SU-DHL-6 (cell line): ENCODE results near the gene UBE2E2.

Experiments used
- H2AFZ ChIP-seq: fragments of 200-600 bp; sonication (generic); 2 replicates; pipeline ENCODE4 v1.6.1; 2014; ENCODE audit warnings: low read depth, mild to moderate bottlenecking, moderate library complexity, mixed read lengths, antibody characterized with exemption, low read length; ENCODE audit not compliant: severe bottlenecking
- H3F3A ChIP-seq: fragments of 200-600 bp; shearing (Covaris generic); 2 replicates; pipeline ENCODE4 v1.6.0; 2016; ENCODE audit warnings: antibody characterized with exemption, mild to moderate bottlenecking; ENCODE audit not compliant: insufficient read depth
- H3K27ac ChIP-seq: fragments of 200-600 bp; sonication (generic); 2 replicates; pipeline ENCODE4 v1.5.1; 2016; ENCODE audit warnings: low read depth, mild to moderate bottlenecking, low read length, moderate library complexity, mixed read lengths
- H3K27me3 ChIP-seq: fragments of 200-600 bp; sonication (generic), shearing (Covaris generic); 2 replicates; pipeline ENCODE4 v1.6.0; 2014; ENCODE audit warnings: mild to moderate bottlenecking, low read length
- H3K36me3 ChIP-seq: fragments of 200-600 bp; sonication (generic); 2 replicates; pipeline ENCODE4 v1.6.1; 2014; ENCODE audit warnings: mild to moderate bottlenecking, low read length, mixed read lengths
- H3K4me2 ChIP-seq: fragments of 300-600, 200-600 bp; shearing (Covaris generic), sonication (generic); 2 replicates; pipeline ENCODE4 v1.6.0; 2014; ENCODE audit warnings: low read length, low read depth, mild to moderate bottlenecking; ENCODE audit not compliant: poor library complexity, severe bottlenecking
- H3K4me3 ChIP-seq: fragments of 200-600 bp; sonication (generic); 2 replicates; pipeline ENCODE4 v1.5.1; 2014; ENCODE audit warnings: antibody characterized with exemption, low read length, mild to moderate bottlenecking, mixed read lengths; ENCODE audit not compliant: insufficient read depth, poor library complexity, severe bottlenecking
- H3K79me2 ChIP-seq: fragments of 200-600 bp; sonication (generic); 2 replicates; pipeline ENCODE4 v1.6.1; 2014; ENCODE audit warnings: mild to moderate bottlenecking, low read length, moderate library complexity; ENCODE audit not compliant: insufficient read depth
- H3K9ac ChIP-seq: fragments of 200-600 bp; sonication (generic); 2 replicates; pipeline ENCODE4 v1.7.0; 2014; ENCODE audit warnings: mild to moderate bottlenecking, low read length
- H3K9me2 ChIP-seq: fragments of 200-600 bp; sonication (generic); replicated peaks from 2 replicates; pipeline ENCODE4 v1.6.1; 2014; ENCODE audit warnings: low read length; ENCODE audit not compliant: insufficient read depth
- H3K9me3 ChIP-seq: fragments of 200-600 bp; sonication (generic); 2 replicates; pipeline ENCODE4 v1.6.1; 2014; ENCODE audit warnings: low read length, mixed read lengths; ENCODE audit not compliant: insufficient read depth
- H4K20me1 ChIP-seq: fragments of 200-600 bp; sonication (generic); 2 replicates; pipeline ENCODE4 v1.6.1; 2014; ENCODE audit warnings: low read depth, mild to moderate bottlenecking, antibody characterized with exemption, low read length, moderate library complexity, mixed read lengths
- CTCF ChIP-seq: fragments of 200-600 bp; sonication (generic); IDR thresholded peaks from one replicate; pipeline ENCODE4 v1.5.1; 2017; ENCODE audit warnings: antibody characterized with exemption, mild to moderate bottlenecking, low read length, moderate library complexity; ENCODE audit not compliant: insufficient read depth, poor library complexity, severe bottlenecking
- EZH2phosphoT487 ChIP-seq: fragments of 200-600 bp; sonication (generic), shearing (Covaris generic); conservative IDR thresholded peaks from 2 replicates; pipeline ENCODE4 v1.6.1; 2018; ENCODE audit warnings: mild to moderate bottlenecking, antibody characterized with exemption, low read length, moderate library complexity, mixed read lengths

The UBE2E2 gene

DNA sequence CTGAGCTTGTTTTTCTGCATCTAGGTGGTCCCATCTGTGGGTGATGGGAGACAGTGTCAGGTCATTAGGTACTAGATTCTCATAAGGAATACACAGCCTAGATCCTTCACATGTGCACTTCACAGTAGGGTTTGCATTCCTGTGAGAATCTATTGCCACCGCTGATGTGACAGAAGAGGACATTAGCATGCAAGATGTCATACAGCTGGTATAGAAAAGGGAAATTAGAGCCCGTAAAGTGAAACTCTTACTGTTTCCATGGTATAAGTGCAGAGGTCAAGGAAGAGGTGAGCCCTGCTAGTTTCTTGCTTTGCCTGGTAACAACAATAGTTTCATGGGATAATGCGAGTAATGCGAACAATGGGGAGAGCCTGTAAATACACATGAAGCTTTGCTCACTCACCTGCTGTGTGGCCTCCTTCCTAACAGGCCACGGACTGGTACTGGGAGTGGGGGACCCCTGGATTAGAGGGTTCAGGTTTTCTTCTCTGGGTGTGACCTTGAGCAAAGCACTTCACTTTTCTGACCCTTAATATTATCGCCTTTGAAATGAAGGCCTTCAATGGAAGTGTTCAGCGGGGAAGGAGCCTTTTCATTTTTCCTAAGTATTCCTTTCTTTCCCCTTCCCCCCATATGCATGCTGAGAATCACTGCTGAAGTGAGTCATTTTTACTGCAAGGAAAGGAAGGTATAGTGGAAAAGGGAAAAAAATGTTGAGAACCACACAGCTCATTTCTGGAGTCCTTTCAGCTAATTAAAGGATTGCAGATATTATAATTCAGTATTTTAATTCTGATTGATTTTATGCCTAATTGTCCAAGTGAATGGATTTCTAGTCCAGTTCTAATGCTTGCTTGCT lies 286.4 kb downstream of the UBE2E2 start:
- no peaks in the 10 kb centered on the region for H3K27me3 ChIP-seq
- no peak for TF ChIP-seq EZH2phosphoT487
- no peak for TF ChIP-seq CTCF

GRCh38 chr3:23490459-23490858 lies 287.3 kb downstream of the UBE2E2 start:
- Histone ChIP-seq H4K20me1 (no peaks in the 10 kb centered on the region; the same call in 1 of the 2 replicates), H3K36me3 (no peaks in the 10 kb centered on the region), H3K4me3 (no peak overlapping the region), H3K79me2 (no peaks in the 10 kb centered on the region), H3F3A (no peaks in the 10 kb centered on the region), H3K9ac (no peak overlapping the region), H3K27me3 (no peaks in the 10 kb centered on the region), H3K9me3 (peaks cover 16% of the 10 kb centered on the region; the same call in 1 of the 2 replicates), H2AFZ (no peak overlapping the region), H3K27ac (no peak overlapping the region), H3K9me2 (no peaks in the 10 kb centered on the region), H3K4me2 (no peak overlapping the region)
- TF ChIP-seq EZH2phosphoT487 (no peak), CTCF (no peak)

More for the DNA sequence above, 286.4 kb downstream of the UBE2E2 start:
- H3K36me3 ChIP-seq: no peaks in the 10 kb centered on the region
- H2AFZ ChIP-seq: no peak overlapping the region
- no peaks in the 10 kb centered on the region for H3K79me2 ChIP-seq
- no peak overlapping the region for H3K4me2 ChIP-seq
- H3K27ac ChIP-seq: no peak overlapping the region
- no peaks in the 10 kb centered on the region for H3F3A ChIP-seq
- no peak overlapping the region for H3K9ac ChIP-seq
- H3K9me3 ChIP-seq: peaks cover 16% of the 10 kb centered on the region; the same call in 1 of the 2 replicates
- H4K20me1 ChIP-seq: no peaks in the 10 kb centered on the region; the same call in 1 of the 2 replicates
- no peak overlapping the region for H3K4me3 ChIP-seq
- no peaks in the 10 kb centered on the region for H3K9me2 ChIP-seq

DNA sequence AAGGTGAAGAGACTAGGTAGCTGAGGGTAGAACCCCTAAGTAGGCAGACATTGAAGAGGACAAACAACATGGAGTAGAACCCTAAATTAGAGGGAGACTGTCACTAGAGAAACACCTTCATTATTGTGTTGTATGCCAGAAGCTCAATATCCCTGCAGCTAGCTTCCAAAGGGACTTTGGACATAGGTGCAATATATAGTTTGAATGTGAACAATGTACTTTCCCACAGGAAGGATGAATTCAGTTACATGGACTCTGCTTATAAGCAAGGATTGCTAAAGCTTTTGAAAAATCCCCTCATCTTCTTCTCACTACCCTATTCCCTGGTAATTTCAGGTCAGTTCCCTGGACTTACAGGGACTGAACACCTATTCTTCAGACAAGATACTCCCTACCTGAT lies 288.9 kb downstream of the UBE2E2 start:
- H3K27me3 ChIP-seq: no peaks in the 10 kb centered on the region
- no peaks in the 10 kb centered on the region for H3K36me3 ChIP-seq
- TF ChIP-seq CTCF (no peak), EZH2phosphoT487 (no peak)
- H3K4me2 ChIP-seq: no peak overlapping the region
- H3K9me3 ChIP-seq: peaks cover under 1% of the 10 kb centered on the region; the same call in 1 of the 2 replicates
- H3K9me2 ChIP-seq: no peaks in the 10 kb centered on the region
- no peak overlapping the region for H2AFZ ChIP-seq
- no peak overlapping the region for H3K27ac ChIP-seq
- no peaks in the 10 kb centered on the region for H3F3A ChIP-seq
- no peak overlapping the region for H3K9ac ChIP-seq
- no peak overlapping the region for H3K4me3 ChIP-seq
- H4K20me1 ChIP-seq: no peaks in the 10 kb centered on the region; the same call in 1 of the 2 replicates
- H3K79me2 ChIP-seq: no peaks in the 10 kb centered on the region
